ENCODE measurements around the gene CAPN9.
A peak's percentile ranks its signal among the peaks of the same experiment; 100 is the strongest.
"Not testable (repeated sequence)": the region's sequence is repeated elsewhere in the genome, so short reads cannot be mapped to it uniquely, and the experiment has no call there.

CAPN9 gene

GRCh38 chr1:230709619-230710542 lies 37.3 kb upstream of the CAPN9 start:
- no peak for DNase-seq (ENCODE audit: low spot score)
- FAIRE-seq: no peak

GRCh38 chr1:230710543-230710904 lies 36.7 kb upstream of the CAPN9 start:
- DNase-seq (ENCODE audit: low spot score): no peak
- FAIRE-seq: no peak

GRCh38 chr1:230711245-230711644 lies 35.9 kb upstream of the CAPN9 start:
- no peak for DNase-seq (ENCODE audit: low spot score)
- no peak for FAIRE-seq

GRCh38 chr1:230712470-230712942 lies 34.7 kb upstream of the CAPN9 start:
- no peak for DNase-seq (ENCODE audit: low spot score)
- no peak for FAIRE-seq

- DNase-seq (ENCODE audit: low spot score): no peak
- FAIRE-seq: no peak
Observed at GRCh38 chr1:230713138-230713537, 34.0 kb upstream of the CAPN9 start.

GRCh38 chr1:230713547-230713914 lies 33.7 kb upstream of the CAPN9 start:
- no peak for FAIRE-seq
- no peak for DNase-seq (ENCODE audit: low spot score)

GRCh38 chr1:230713915-230714764 lies 33.0 kb upstream of the CAPN9 start, which contains the start of gene AGT:
TSS of gene AGT (minus strand) at chr1:230714122. CDS start at chr1:230710823, 3,299 bp downstream.
- FAIRE-seq (no peak), DNase-seq (ENCODE audit: low spot score) (peak; percentile 51)

- FAIRE-seq (no peak), DNase-seq (ENCODE audit: low spot score) (no peak)
Observed at GRCh38 chr1:230715510-230715909, 31.7 kb upstream of the CAPN9 start.

- not testable (repeated sequence) for DNase-seq (ENCODE audit: low spot score); FAIRE-seq
Observed at GRCh38 chr1:230716453-230716852, 30.7 kb upstream of the CAPN9 start.

- FAIRE-seq: no peak
Observed at GRCh38 chr1:230717251-230717650, 29.9 kb upstream of the CAPN9 start.

GRCh38 chr1:230721849-230722522 lies 25.2 kb upstream of the CAPN9 start:
- DNase-seq (ENCODE audit: low spot score); FAIRE-seq: not testable (repeated sequence)

More at GRCh38 chr1:230717251-230717650, 29.9 kb upstream of the CAPN9 start:
- DNase-seq (ENCODE audit: low spot score): no peak

GRCh38 chr1:230725256-230726012 lies 21.8 kb upstream of the CAPN9 start:
- DNase-seq (ENCODE audit: low spot score): no peak
- FAIRE-seq: no peak

GRCh38 chr1:230728710-230729392 lies 18.3 kb upstream of the CAPN9 start:
- DNase-seq (ENCODE audit: low spot score): no peak
- FAIRE-seq: no peak

- FAIRE-seq (no peak), DNase-seq (ENCODE audit: low spot score) (no peak)
Observed at GRCh38 chr1:230730977-230731376, 16.2 kb upstream of the CAPN9 start.

- FAIRE-seq: no peak
- no peak for DNase-seq (ENCODE audit: low spot score)
Observed at GRCh38 chr1:230735447-230735846, 11.7 kb upstream of the CAPN9 start.

GRCh38 chr1:230737622-230738262 lies 9.4 kb upstream of the CAPN9 start:
- FAIRE-seq (no peak), DNase-seq (ENCODE audit: low spot score) (no peak)

- DNase-seq (ENCODE audit: low spot score) (no peak), FAIRE-seq (no peak)
Observed at GRCh38 chr1:230739564-230740290, 7.5 kb upstream of the CAPN9 start.

- FAIRE-seq (no peak), DNase-seq (ENCODE audit: low spot score) (no peak)
Observed at GRCh38 chr1:230743899-230744298, 3.3 kb upstream of the CAPN9 start.

GRCh38 chr1:230744382-230744781 lies 2.8 kb upstream of the CAPN9 start:
- FAIRE-seq: no peak
- DNase-seq (ENCODE audit: low spot score): no peak

All from urothelium cell line (cell line).